ENCODE results near the gene RFXAP.
A peak's percentile ranks its signal among the peaks of the same experiment; 100 is the strongest.
"Not testable (repeated sequence)": the region's sequence is repeated elsewhere in the genome, so short reads cannot be mapped to it uniquely, and the experiment has no call there.

Gene RFXAP

GRCh38 chr13:36818804-36819738 lies at the start of gene RFXAP:
Gene RFXAP, plus strand, starts transcription at chr13:36819222. Its CDS starts 136 bp downstream, at chr13:36819358.
- peak; percentile 79 to 86 (median 86) for DNase-seq (ENCODE audit: low read depth in 3 of 3, low spot score in 1 of 3)

- no peak for DNase-seq (ENCODE audit: low read depth in 3 of 3, low spot score in 1 of 3)
Measured at GRCh38 chr13:36769545-36769944, 49.5 kb upstream of the RFXAP start.

- DNase-seq (ENCODE audit: low read depth in 3 of 3, low spot score in 1 of 3): no peak
Measured at GRCh38 chr13:36770741-36771140, 48.3 kb upstream of the RFXAP start.

- DNase-seq (ENCODE audit: low read depth in 3 of 3, low spot score in 1 of 3): no peak
Measured at GRCh38 chr13:36772853-36773252, 46.2 kb upstream of the RFXAP start.

GRCh38 chr13:36774931-36775330 lies 44.1 kb upstream of the RFXAP start:
- DNase-seq (ENCODE audit: low read depth in 3 of 3, low spot score in 1 of 3): no peak

- no peak for DNase-seq (ENCODE audit: low read depth in 3 of 3, low spot score in 1 of 3)
Measured at GRCh38 chr13:36776175-36776574, 42.8 kb upstream of the RFXAP start.

GRCh38 chr13:36778083-36778671 lies 40.8 kb upstream of the RFXAP start:
- no peak for DNase-seq (ENCODE audit: low read depth in 3 of 3, low spot score in 1 of 3)

GRCh38 chr13:36783890-36784289 lies 35.1 kb upstream of the RFXAP start:
- DNase-seq (ENCODE audit: low read depth in 3 of 3, low spot score in 1 of 3): no peak

GRCh38 chr13:36786175-36786574 lies 32.8 kb upstream of the RFXAP start:
- DNase-seq (ENCODE audit: low read depth in 3 of 3, low spot score in 1 of 3): not testable (repeated sequence)

GRCh38 chr13:36787181-36787580 lies 31.8 kb upstream of the RFXAP start:
- no peak for DNase-seq (ENCODE audit: low read depth in 3 of 3, low spot score in 1 of 3)

- DNase-seq (ENCODE audit: low read depth in 3 of 3, low spot score in 1 of 3): no peak
Measured at GRCh38 chr13:36788276-36788675, 30.7 kb upstream of the RFXAP start.

GRCh38 chr13:36789061-36789460 lies 30.0 kb upstream of the RFXAP start:
- no peak for DNase-seq (ENCODE audit: low read depth in 3 of 3, low spot score in 1 of 3)

- no peak for DNase-seq (ENCODE audit: low read depth in 3 of 3, low spot score in 1 of 3)
Measured at GRCh38 chr13:36789730-36790129, 29.3 kb upstream of the RFXAP start.

- no peak for DNase-seq (ENCODE audit: low read depth in 3 of 3, low spot score in 1 of 3)
Measured at GRCh38 chr13:36794706-36795105, 24.3 kb upstream of the RFXAP start.

- no peak for DNase-seq (ENCODE audit: low read depth in 3 of 3, low spot score in 1 of 3)
Measured at GRCh38 chr13:36795463-36795862, 23.6 kb upstream of the RFXAP start.

GRCh38 chr13:36796052-36796451 lies 23.0 kb upstream of the RFXAP start:
- no peak for DNase-seq (ENCODE audit: low read depth in 3 of 3, low spot score in 1 of 3)

- no peak for DNase-seq (ENCODE audit: low read depth in 3 of 3, low spot score in 1 of 3)
Measured at GRCh38 chr13:36801035-36801434, 18.0 kb upstream of the RFXAP start.

GRCh38 chr13:36804588-36804987 lies 14.4 kb upstream of the RFXAP start:
- DNase-seq (ENCODE audit: low read depth in 3 of 3, low spot score in 1 of 3): no peak

GRCh38 chr13:36806102-36806501 lies 12.9 kb upstream of the RFXAP start:
- no peak for DNase-seq (ENCODE audit: low read depth in 3 of 3, low spot score in 1 of 3)

- no peak for DNase-seq (ENCODE audit: low read depth in 3 of 3, low spot score in 1 of 3)
Measured at GRCh38 chr13:36807616-36808015, 11.4 kb upstream of the RFXAP start.

- DNase-seq (ENCODE audit: low read depth in 3 of 3, low spot score in 1 of 3): no peak
Measured at GRCh38 chr13:36813225-36813624, 5.8 kb upstream of the RFXAP start.

GRCh38 chr13:36814465-36814864 lies 4.6 kb upstream of the RFXAP start:
- no peak for DNase-seq (ENCODE audit: low read depth in 3 of 3, low spot score in 1 of 3)
